Uterus (tissue), 2 donors: ENCODE measurements around the gene DMD.

Experiments used
- CTCF ChIP-seq, 4 experiments: fragments of 200-600 bp in 2 of 4; fragments of 450-650 bp in 2 of 4; sonication (generic) in 2 of 4; IDR thresholded peaks; one replicate each; pipeline ENCODE4 v1.5.1; 2016 to 2019; ENCODE audit warnings: antibody characterized with exemption in 4 of 4, mild to moderate bottlenecking in 2 of 4, moderate library complexity in 1 of 4
- POLR2A ChIP-seq, 2 donors: fragments of 450-650 bp; IDR thresholded peaks; one replicate each; pipeline ENCODE4 v1.6.1; 2016; ENCODE audit warnings: antibody characterized with exemption in 2 of 2, mild to moderate bottlenecking in 1 of 2, moderate library complexity in 1 of 2

- TF ChIP-seq CTCF (IDR thresholded peaks at IDR 0.05): no peak
- TF ChIP-seq POLR2A (IDR thresholded peaks at IDR 0.05): no peak
These were observed 466.0 kb downstream of the DMD start for GRCh38 chrX:32745323-32745722.
